HepG2 (cell line): ENCODE measurements around the gene MAN1A2. TPM values are rescaled to one million over a fixed set of nuclear protein-coding genes. Genes with fewer than 3 reads are reported as not detected.

ENCODE experiments used
- ARNT ChIP-seq: fragments of 450-650 bp; IDR thresholded peaks from 2 replicates; pipeline ENCODE4 v1.6.1; 2017
- HOXD1 ChIP-seq: sonication (generic); formaldehyde crosslinking; IDR thresholded peaks from 2 replicates; pipeline ENCODE4 v1.5.0; 2020; ENCODE audit warnings: missing genetic modification reagents
- KMT2A ChIP-seq: sonication (generic); formaldehyde crosslinking; IDR thresholded peaks from 2 replicates; pipeline ENCODE4 v1.4.0; 2020; ENCODE audit warnings: missing genetic modification reagents
- KMT2B ChIP-seq: IDR thresholded peaks from 2 replicates; pipeline ENCODE4 v1.6.1; 2016; ENCODE audit warnings: missing genetic modification reagents, missing compliant biosample characterization
- PHF21A ChIP-seq: sonication (generic); formaldehyde crosslinking; IDR thresholded peaks from 2 replicates; pipeline ENCODE4 v1.5.0; 2020; ENCODE audit warnings: mild to moderate bottlenecking, missing genetic modification reagents
- PHF8 ChIP-seq: sonication (generic); formaldehyde crosslinking; IDR thresholded peaks from 2 replicates; pipeline ENCODE4 v1.5.0; 2020; ENCODE audit warnings: missing genetic modification reagents
- REXO4 ChIP-seq: sonication (generic); formaldehyde crosslinking; IDR thresholded peaks from 2 replicates; pipeline ENCODE4 v1.8.0; 2022; ENCODE audit warnings: missing genetic modification reagents, mild to moderate bottlenecking, borderline replicate concordance
- RFX5 ChIP-seq: IDR thresholded peaks from 2 replicates; pipeline ENCODE4 v1.6.1; 2011; ENCODE audit warnings: low read depth, low read length, improper control_type of control experiment
- ZMYM4 ChIP-seq: sonication (generic); formaldehyde crosslinking; IDR thresholded peaks from 2 replicates; pipeline ENCODE4 v1.8.1; 2023; ENCODE audit warnings: mild to moderate bottlenecking, missing genetic modification reagents
- ZNF292 ChIP-seq: sonication (generic); formaldehyde crosslinking; IDR thresholded peaks from 2 replicates; pipeline ENCODE4 v1.8.1; 2022; ENCODE audit warnings: mild to moderate bottlenecking, low read depth, missing genetic modification reagents, borderline replicate concordance
- ZNF674 ChIP-seq: sonication (generic); formaldehyde crosslinking; IDR thresholded peaks from 2 replicates; pipeline ENCODE4 v1.5.0; 2020; ENCODE audit warnings: low read depth, mild to moderate bottlenecking, missing genetic modification reagents
- ZNF766 ChIP-seq: sonication (generic); formaldehyde crosslinking; IDR thresholded peaks from 2 replicates; pipeline ENCODE4 v1.5.0; 2020; ENCODE audit warnings: missing genetic modification reagents, borderline replicate concordance
- ZSCAN21 ChIP-seq: sonication (generic); formaldehyde crosslinking; IDR thresholded peaks from 2 replicates; pipeline ENCODE4 v1.8.0; 2022; ENCODE audit warnings: mild to moderate bottlenecking, missing genetic modification reagents, moderate library complexity, borderline replicate concordance
- polyA plus RNA-seq, 8 experiments: library from polyadenylated mRNA; depleted of rRNA in 3 of 8; stranded (reverse) in 7 of 8; unstranded in 1 of 8; fragments of >200 nt; fragmentation: Illumina TruSeq in 4 of 8; extraction: Trizol in 4 of 8; gene quantifications; 2 replicates each; pipeline versions ENCODE4 v1.2.1 to v1.2.3, GENCODE V29; 2011 to 2016; ENCODE audit warnings: low read depth in 4 of 8, missing spikeins in 1 of 8, mixed read lengths in 1 of 8; ENCODE audit not compliant: insufficient read depth in 1 of 8
- total RNA-seq, 5 experiments: library from RNA; depleted of rRNA; stranded (reverse); fragments of >200 nt; fragmentation: Illumina TruSeq; extraction: Trizol; gene quantifications; 2 replicates each; pipeline ENCODE4 v1.2.3, GENCODE V29; 2016; ENCODE audit warnings: low read depth in 1 of 5
- TF ChIP-seq, protein P1 (sequence below): sonication (generic); formaldehyde crosslinking; IDR thresholded peaks from 2 replicates; pipeline ENCODE4 v1.5.1; 2020; ENCODE audit warnings: mild to moderate bottlenecking, missing genetic modification reagents, moderate library complexity
- TF ChIP-seq, protein P2 (sequence below): sonication (generic); formaldehyde crosslinking; IDR thresholded peaks from 2 replicates; pipeline ENCODE4 v1.4.0; 2020; ENCODE audit warnings: missing genetic modification reagents, borderline replicate concordance
- TF ChIP-seq, protein P3 (sequence below): sonication (generic); formaldehyde crosslinking; conservative IDR thresholded peaks from 2 replicates; pipeline ENCODE4 v1.4.0; 2020; ENCODE audit warnings: missing genetic modification reagents
- TF ChIP-seq, protein P4 (sequence below): sonication (generic); formaldehyde crosslinking; IDR thresholded peaks from 2 replicates; pipeline ENCODE4 v1.4.0; 2020; ENCODE audit warnings: missing genetic modification reagents

The MAN1A2 gene
- total and polyA plus RNA-seq, 2 of the 13 experiments (the other 11 are each of a cell fraction or from before 2014, with no cell fraction given), result 8.0 to 19.9 TPM

DNA sequence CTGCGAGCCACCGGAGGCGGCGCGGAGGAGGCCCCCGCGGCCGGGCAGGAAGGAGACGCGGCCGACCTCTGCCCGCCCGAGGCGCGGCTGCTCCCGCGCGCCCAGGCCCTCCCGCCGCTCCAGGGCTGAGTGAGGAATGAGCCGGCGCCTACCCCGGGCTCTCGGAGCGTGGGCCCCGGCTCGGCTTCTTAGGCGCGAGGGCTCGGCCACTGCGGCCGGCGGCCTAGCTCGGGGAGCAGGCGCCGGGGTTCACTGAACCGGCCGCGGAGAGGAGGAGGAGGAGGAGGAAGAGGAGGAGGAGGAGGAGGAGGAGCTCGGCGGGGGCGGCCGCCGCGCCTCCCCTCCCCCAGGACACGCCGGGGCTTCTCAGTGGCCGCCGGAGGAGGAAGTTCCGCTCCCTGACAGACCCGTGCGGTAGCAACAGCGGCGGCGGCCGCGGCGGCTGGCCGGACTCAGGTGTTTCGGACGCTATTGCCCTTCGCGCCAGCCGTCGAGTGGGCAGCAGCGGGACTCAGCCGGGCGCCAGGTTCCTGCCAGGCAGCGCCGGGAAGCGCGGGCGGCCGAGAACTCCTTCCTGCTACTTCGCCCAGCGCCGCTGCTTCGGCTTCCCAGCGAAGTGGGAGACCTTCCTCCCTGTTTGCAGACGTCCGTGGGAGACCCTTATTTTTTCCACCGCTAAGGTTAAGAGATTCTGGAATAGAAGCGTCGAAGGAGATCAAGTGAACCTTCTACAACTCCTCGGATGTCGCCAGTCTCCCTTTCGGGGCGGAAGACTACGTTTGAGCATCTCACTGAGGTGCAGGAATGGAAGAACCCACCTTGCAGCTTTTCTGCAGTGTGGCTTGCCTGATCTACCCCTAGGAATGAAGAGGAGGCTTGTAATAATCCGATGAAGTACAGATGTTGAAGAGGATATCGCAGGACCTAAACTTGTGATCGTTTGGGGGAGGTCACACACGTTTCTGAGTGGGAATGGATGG, at the start of gene MAN1A2 (continued):
- TF ChIP-seq ZNF766 (CRISPR knock-in tag) (0 out of 2 replicates have a peak, but pooled peaks have one; percentile 3), KMT2B (CRISPR knock-in tag) (peak; percentile 88; the same call in 1 of the 2 replicates), RFX5 (peak; percentile 71), ZNF674 (CRISPR knock-in tag) (0 out of 2 replicates have a peak, but pooled peaks have one; percentile 66), ZMYM4 (CRISPR knock-in tag) (peak; percentile 56; the same call in 1 of the 2 replicates), ARNT (no peak), PHF8 (peak; percentile 93), PHF21A (CRISPR knock-in tag) (peak; percentile 26; the same call in 1 of the 2 replicates), KMT2A (CRISPR knock-in tag) (peak; percentile 97), ZSCAN21 (peak; percentile 59; the same call in 1 of the 2 replicates), ZNF292 (CRISPR knock-in tag) (0 out of 2 replicates have a peak, but pooled peaks have one; percentile 27), REXO4 (0 out of 2 replicates have a peak, but pooled peaks have one; percentile 22), HOXD1 (0 out of 2 replicates have a peak, but pooled peaks have one; percentile 11)
- TF ChIP-seq, protein P1, sequence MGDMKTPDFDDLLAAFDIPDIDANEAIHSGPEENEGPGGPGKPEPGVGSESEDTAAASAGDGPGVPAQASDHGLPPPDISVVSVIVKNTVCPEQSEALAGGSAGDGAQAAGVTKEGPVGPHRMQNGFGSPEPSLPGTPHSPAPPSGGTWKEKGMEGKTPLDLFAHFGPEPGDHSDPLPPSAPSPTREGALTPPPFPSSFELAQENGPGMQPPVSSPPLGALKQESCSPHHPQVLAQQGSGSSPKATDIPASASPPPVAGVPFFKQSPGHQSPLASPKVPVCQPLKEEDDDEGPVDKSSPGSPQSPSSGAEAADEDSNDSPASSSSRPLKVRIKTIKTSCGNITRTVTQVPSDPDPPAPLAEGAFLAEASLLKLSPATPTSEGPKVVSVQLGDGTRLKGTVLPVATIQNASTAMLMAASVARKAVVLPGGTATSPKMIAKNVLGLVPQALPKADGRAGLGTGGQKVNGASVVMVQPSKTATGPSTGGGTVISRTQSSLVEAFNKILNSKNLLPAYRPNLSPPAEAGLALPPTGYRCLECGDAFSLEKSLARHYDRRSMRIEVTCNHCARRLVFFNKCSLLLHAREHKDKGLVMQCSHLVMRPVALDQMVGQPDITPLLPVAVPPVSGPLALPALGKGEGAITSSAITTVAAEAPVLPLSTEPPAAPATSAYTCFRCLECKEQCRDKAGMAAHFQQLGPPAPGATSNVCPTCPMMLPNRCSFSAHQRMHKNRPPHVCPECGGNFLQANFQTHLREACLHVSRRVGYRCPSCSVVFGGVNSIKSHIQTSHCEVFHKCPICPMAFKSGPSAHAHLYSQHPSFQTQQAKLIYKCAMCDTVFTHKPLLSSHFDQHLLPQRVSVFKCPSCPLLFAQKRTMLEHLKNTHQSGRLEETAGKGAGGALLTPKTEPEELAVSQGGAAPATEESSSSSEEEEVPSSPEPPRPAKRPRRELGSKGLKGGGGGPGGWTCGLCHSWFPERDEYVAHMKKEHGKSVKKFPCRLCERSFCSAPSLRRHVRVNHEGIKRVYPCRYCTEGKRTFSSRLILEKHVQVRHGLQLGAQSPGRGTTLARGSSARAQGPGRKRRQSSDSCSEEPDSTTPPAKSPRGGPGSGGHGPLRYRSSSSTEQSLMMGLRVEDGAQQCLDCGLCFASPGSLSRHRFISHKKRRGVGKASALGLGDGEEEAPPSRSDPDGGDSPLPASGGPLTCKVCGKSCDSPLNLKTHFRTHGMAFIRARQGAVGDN, result peak; percentile 68
- TF ChIP-seq, protein P2, sequence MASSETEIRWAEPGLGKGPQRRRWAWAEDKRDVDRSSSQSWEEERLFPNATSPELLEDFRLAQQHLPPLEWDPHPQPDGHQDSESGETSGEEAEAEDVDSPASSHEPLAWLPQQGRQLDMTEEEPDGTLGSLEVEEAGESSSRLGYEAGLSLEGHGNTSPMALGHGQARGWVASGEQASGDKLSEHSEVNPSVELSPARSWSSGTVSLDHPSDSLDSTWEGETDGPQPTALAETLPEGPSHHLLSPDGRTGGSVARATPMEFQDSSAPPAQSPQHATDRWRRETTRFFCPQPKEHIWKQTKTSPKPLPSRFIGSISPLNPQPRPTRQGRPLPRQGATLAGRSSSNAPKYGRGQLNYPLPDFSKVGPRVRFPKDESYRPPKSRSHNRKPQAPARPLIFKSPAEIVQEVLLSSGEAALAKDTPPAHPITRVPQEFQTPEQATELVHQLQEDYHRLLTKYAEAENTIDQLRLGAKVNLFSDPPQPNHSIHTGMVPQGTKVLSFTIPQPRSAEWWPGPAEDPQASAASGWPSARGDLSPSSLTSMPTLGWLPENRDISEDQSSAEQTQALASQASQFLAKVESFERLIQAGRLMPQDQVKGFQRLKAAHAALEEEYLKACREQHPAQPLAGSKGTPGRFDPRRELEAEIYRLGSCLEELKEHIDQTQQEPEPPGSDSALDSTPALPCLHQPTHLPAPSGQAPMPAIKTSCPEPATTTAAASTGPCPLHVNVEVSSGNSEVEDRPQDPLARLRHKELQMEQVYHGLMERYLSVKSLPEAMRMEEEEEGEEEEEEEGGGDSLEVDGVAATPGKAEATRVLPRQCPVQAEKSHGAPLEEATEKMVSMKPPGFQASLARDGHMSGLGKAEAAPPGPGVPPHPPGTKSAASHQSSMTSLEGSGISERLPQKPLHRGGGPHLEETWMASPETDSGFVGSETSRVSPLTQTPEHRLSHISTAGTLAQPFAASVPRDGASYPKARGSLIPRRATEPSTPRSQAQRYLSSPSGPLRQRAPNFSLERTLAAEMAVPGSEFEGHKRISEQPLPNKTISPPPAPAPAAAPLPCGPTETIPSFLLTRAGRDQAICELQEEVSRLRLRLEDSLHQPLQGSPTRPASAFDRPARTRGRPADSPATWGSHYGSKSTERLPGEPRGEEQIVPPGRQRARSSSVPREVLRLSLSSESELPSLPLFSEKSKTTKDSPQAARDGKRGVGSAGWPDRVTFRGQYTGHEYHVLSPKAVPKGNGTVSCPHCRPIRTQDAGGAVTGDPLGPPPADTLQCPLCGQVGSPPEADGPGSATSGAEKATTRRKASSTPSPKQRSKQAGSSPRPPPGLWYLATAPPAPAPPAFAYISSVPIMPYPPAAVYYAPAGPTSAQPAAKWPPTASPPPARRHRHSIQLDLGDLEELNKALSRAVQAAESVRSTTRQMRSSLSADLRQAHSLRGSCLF (CRISPR knock-in tag), result no peak
- TF ChIP-seq, protein P3, sequence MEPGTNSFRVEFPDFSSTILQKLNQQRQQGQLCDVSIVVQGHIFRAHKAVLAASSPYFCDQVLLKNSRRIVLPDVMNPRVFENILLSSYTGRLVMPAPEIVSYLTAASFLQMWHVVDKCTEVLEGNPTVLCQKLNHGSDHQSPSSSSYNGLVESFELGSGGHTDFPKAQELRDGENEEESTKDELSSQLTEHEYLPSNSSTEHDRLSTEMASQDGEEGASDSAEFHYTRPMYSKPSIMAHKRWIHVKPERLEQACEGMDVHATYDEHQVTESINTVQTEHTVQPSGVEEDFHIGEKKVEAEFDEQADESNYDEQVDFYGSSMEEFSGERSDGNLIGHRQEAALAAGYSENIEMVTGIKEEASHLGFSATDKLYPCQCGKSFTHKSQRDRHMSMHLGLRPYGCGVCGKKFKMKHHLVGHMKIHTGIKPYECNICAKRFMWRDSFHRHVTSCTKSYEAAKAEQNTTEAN (CRISPR knock-in tag), result 0 out of 2 replicates have a peak, but pooled peaks have one; percentile 8
- TF ChIP-seq, protein P4, sequence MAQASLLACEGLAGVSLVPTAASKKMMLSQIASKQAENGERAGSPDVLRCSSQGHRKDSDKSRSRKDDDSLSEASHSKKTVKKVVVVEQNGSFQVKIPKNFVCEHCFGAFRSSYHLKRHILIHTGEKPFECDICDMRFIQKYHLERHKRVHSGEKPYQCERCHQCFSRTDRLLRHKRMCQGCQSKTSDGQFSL (CRISPR knock-in tag), result no peak
